Measurements from ENCODE around the gene NEURL1B. TPM values are rescaled to one million over a fixed set of nuclear protein-coding genes. Genes with fewer than 3 reads are reported as not detected.

Gene NEURL1B
- total RNA-seq, 4 donors from 2014 or later, result 21.7 to 59.9 (median 41.5) TPM

- 80% methylated on average over 1 of the region's 10 CpGs; no CpG with 5 or more reads in 1 of the 2 donors for WGBS, 2 donors (ENCODE audit: low coverage in 1 of 2)
- peaks cover 0 to 27% of the 10 kb centered on the region in 2 donors for H3K36me3 ChIP-seq
- peak overlapping the region in 3 of 4 donors; percentile 71 to 84 (median 78) for H3K27ac ChIP-seq
- H3K4me3 ChIP-seq, result no peak overlapping the region
- no peaks in the 10 kb centered on the region for H3K9me3 ChIP-seq
- peaks cover 0 to 80% (median 15%) of the 10 kb centered on the region in 3 donors for H3K4me1 ChIP-seq
- TF ChIP-seq POLR2AphosphoS5 (IDR thresholded peaks at IDR 0.05) (no peak), POLR2A (IDR thresholded peaks at IDR 0.05) (no peak), CTCF (IDR thresholded peaks at IDR 0.05) (no peak), EP300 (IDR thresholded peaks at IDR 0.05) (no peak)
- no peak for ATAC-seq
- H3K27me3 ChIP-seq, result no peaks in the 10 kb centered on the region
Measured at GRCh38 chr5:172689801-172690200, 48.7 kb downstream of the NEURL1B start.

GRCh38 chr5:172690258-172691075, 49.4 kb downstream of the NEURL1B start:
- no peaks in the 10 kb centered on the region for H3K27me3 ChIP-seq
- peaks cover 0 to 84% (median 17%) of the 10 kb centered on the region in 3 donors for H3K4me1 ChIP-seq
- no peak for TF ChIP-seq EP300 (IDR thresholded peaks at IDR 0.05)
- TF ChIP-seq POLR2A (IDR thresholded peaks at IDR 0.05), result no peak
- no peak for TF ChIP-seq CTCF (IDR thresholded peaks at IDR 0.05)
- TF ChIP-seq POLR2AphosphoS5 (IDR thresholded peaks at IDR 0.05), result no peak
- H3K9me3 ChIP-seq, result no peaks in the 10 kb centered on the region
- ATAC-seq, result no peak
- 90 to 91% methylated on average over 4 to 13 of the region's 24 CpGs for WGBS, 2 donors (ENCODE audit: low coverage in 1 of 2)
- no peak overlapping the region for H3K4me3 ChIP-seq
- H3K36me3 ChIP-seq, result peaks cover 0 to 27% of the 10 kb centered on the region in 2 donors
- peak overlapping the region in 3 of 4 donors; percentile 71 to 84 (median 78) for H3K27ac ChIP-seq

GRCh38 chr5:172691886-172692285, 50.8 kb downstream of the NEURL1B start:
- Histone ChIP-seq H3K9me3 (no peaks in the 10 kb centered on the region), H3K4me3 (no peak overlapping the region), H3K4me1 (peaks cover 0 to 84% (median 27%) of the 10 kb centered on the region in 3 donors), H3K27me3 (no peaks in the 10 kb centered on the region), H3K27ac (no peak overlapping the region), H3K36me3 (peaks cover 0 to 15% of the 10 kb centered on the region in 2 donors)
- TF ChIP-seq POLR2A (IDR thresholded peaks at IDR 0.05) (no peak), POLR2AphosphoS5 (IDR thresholded peaks at IDR 0.05) (no peak), EP300 (IDR thresholded peaks at IDR 0.05) (no peak), CTCF (IDR thresholded peaks at IDR 0.05) (no peak)
- 73% methylated on average over 2 of the region's 7 CpGs; no CpG with 5 or more reads in 1 of the 2 donors for WGBS, 2 donors (ENCODE audit: low coverage in 1 of 2)
- no peak for ATAC-seq

DNA sequence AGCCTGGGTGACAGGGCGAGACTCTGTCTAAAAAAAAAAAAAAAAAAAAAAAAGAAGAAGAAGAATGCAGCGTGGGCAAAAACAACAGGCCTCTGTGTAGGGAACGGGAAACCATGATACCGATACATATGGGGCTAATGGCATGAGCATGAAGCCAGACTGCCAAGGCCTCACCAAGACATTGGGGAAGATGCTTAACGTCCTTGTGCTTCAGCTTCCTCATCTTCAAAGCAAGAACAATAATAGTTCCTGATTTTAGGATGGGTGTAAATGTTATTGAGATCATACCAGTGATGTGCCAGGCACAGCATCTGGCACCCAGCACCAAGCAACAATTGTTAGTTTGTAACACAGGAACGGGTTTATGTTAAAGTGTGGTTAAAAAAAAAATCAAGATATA, 51.4 kb downstream of the NEURL1B start:
- WGBS, 2 donors (ENCODE audit: low coverage in 1 of 2), result 64 to 84% methylated on average over 4 to 5 of the region's 6 CpGs
- ATAC-seq, result no peak
- Histone ChIP-seq H3K27me3 (no peaks in the 10 kb centered on the region), H3K4me1 (peaks cover 0 to 83% (median 30%) of the 10 kb centered on the region in 3 donors), H3K36me3 (peaks cover 0 to 9% of the 10 kb centered on the region in 2 donors), H3K4me3 (no peak overlapping the region), H3K27ac (peak overlapping the region in 3 of 4 donors; percentile 49 to 86 (median 79)), H3K9me3 (no peaks in the 10 kb centered on the region)
- TF ChIP-seq CTCF (IDR thresholded peaks at IDR 0.05) (no peak), POLR2A (IDR thresholded peaks at IDR 0.05) (no peak)

DNA sequence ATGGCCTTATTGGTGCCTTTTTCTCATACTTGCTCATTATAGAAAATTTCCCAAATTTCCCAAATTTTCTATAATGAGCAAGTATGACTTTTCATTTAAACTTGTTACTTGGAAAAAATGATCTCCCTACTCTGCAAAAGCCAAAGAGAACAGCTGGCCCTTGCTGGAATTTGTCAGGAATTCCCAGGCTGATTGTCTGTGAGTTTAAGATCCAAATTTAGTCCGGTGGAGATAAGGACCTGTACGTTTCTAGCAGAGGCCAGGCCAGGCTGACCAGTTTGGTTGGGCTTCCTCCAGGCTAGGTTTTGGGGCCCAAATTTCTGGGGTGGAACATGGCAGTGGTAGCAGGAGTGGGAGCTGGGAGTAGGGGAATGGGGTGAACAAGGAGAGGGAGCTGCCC, 51.9 kb downstream of the NEURL1B start:
- H3K9me3 ChIP-seq, result no peaks in the 10 kb centered on the region
- WGBS, 2 donors (ENCODE audit: low coverage in 1 of 2), result 10% methylated on average over 2 of the region's 2 CpGs; no CpG with 5 or more reads in 1 of the 2 donors
- H3K4me1 ChIP-seq, result peaks cover 0 to 82% (median 33%) of the 10 kb centered on the region in 3 donors
- H3K4me3 ChIP-seq, result no peak overlapping the region
- peaks cover 0 to 5% of the 10 kb centered on the region in 2 donors for H3K36me3 ChIP-seq
- H3K27me3 ChIP-seq, result no peaks in the 10 kb centered on the region
- no peak for ATAC-seq
- TF ChIP-seq EP300 (IDR thresholded peaks at IDR 0.05) (no peak), CTCF (IDR thresholded peaks at IDR 0.05) (no peak), POLR2A (IDR thresholded peaks at IDR 0.05) (no peak), POLR2AphosphoS5 (IDR thresholded peaks at IDR 0.05) (no peak)
- H3K27ac ChIP-seq, result peak overlapping the region; percentile 2 to 86 (median 78)

All from gastroesophageal sphincter (tissue), 4 donors.